ENCODE data around the gene TRAPPC2B. TPM values are rescaled to one million over a fixed set of nuclear protein-coding genes. Genes with fewer than 3 reads are reported as not detected.

Gene TRAPPC2B
- total and polyA plus RNA-seq, 2 of the 13 experiments (the other 11 are each of a cell fraction or from before 2014, with no cell fraction given): 13.3 to 17.7 TPM

- no peak for TF ChIP-seq MAFG (CRISPR knock-in tag; IDR thresholded peaks at IDR 0.05)
- peak; percentile 46 for TF ChIP-seq CCDC6 (CRISPR knock-in tag; IDR thresholded peaks at IDR 0.05)
- TF ChIP-seq WIZ (CRISPR knock-in tag; IDR thresholded peaks at IDR 0.05): no peak
- TF ChIP-seq, protein P1, sequence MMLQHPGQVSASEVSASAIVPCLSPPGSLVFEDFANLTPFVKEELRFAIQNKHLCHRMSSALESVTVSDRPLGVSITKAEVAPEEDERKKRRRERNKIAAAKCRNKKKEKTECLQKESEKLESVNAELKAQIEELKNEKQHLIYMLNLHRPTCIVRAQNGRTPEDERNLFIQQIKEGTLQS (CRISPR knock-in tag; IDR thresholded peaks at IDR 0.05): peak; percentile 77; the same call in 1 of the 2 replicates
- TF ChIP-seq ATF1 (CRISPR knock-in tag; IDR thresholded peaks at IDR 0.05): peak; percentile 95
- TF ChIP-seq BRD4 (CRISPR knock-in tag; IDR thresholded peaks at IDR 0.05): peak; percentile 27; the same call in 1 of the 2 replicates
- TF ChIP-seq DMTF1 (CRISPR knock-in tag; IDR thresholded peaks at IDR 0.05): no peak
- no peak for TF ChIP-seq KLF9 (CRISPR knock-in tag; IDR thresholded peaks at IDR 0.05; ENCODE audit: low read depth)
- TF ChIP-seq CEBPZ (IDR thresholded peaks at IDR 0.05; ENCODE audit: low read length): no peak
- TF ChIP-seq ZNF256 (CRISPR knock-in tag; conservative IDR thresholded peaks at IDR 0.05): no peak
- TF ChIP-seq ZNF34 (CRISPR knock-in tag; IDR thresholded peaks at IDR 0.05; ENCODE audit: borderline replicate concordance): no peak
- TF ChIP-seq ZNF274 (CRISPR knock-in tag; IDR thresholded peaks at IDR 0.05): peak; percentile 85; the same call in 1 of the 2 replicates
- TF ChIP-seq TGIF2 (CRISPR knock-in tag; IDR thresholded peaks at IDR 0.05): no peak
- TF ChIP-seq ZNF280D (CRISPR knock-in tag; IDR thresholded peaks at IDR 0.05): no peak; the same call in 1 of the 2 replicates
- no peak for TF ChIP-seq MNT (IDR thresholded peaks at IDR 0.05)
- TF ChIP-seq ZNF383 (CRISPR knock-in tag; IDR thresholded peaks at IDR 0.05; ENCODE audit: borderline replicate concordance): no peak
- no peak for TF ChIP-seq ZNF652 (CRISPR knock-in tag; IDR thresholded peaks at IDR 0.05; ENCODE audit: borderline replicate concordance, low read depth)
- 0 out of 2 replicates have a peak, but pooled peaks have one; percentile 58 for TF ChIP-seq ZSCAN25 (CRISPR knock-in tag; IDR thresholded peaks at IDR 0.05)
- peak; percentile 80 for TF ChIP-seq TBX2 (CRISPR knock-in tag; IDR thresholded peaks at IDR 0.05; ENCODE audit: borderline replicate concordance)
Measured at GRCh38 chr19:57320180-57321084, 42.9 kb upstream of the TRAPPC2B start, which contains the start of gene ZNF543 (continued).
